ENCODE measurements around the gene PTPN14.

Gene PTPN14

GRCh38 chr1:214429951-214430770 is 121.2 kb downstream of the PTPN14 start:
- DNase-seq (ENCODE audit: low read depth in 2 of 2), result no peak

DNA sequence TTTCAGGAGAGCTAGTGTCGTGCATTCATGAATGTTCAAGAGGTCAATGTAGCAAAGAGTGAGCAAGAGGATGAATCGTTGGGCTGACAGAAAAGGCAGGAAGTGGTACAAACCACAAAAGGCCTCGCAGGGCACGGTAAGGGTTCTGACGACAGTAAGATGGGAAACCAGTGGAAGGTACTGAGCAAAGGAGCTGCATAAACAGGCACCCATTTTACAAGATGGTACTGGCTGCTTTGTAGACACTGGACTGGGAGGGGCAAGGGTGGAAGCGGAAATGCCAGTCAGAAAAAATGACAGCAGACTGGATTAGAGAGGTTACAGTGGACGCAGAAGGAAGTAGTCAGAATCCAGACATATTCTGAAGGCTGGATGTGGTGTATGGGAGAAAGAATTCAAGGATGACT is 123.5 kb downstream of the PTPN14 start:
- peak; percentile 26 to 36 for DNase-seq (ENCODE audit: low read depth in 2 of 2)

DNA sequence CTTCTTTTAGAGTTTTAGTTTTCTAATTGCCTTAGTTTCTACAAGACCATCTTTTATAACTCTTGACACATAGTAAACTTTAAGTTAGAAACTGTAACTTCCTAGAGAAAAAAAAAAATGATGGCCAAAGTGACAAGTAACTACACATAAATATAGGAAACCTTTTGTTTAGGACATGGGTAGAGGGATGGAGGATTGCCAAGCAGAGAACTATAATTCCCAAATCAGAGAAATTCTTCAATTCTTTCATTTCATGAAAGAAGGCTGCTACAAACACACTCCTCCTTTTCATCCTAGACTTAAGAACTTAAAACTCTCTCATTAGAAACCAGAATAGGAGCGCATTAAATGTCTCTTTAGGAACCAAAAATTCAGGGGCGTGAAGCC is 125.0 kb downstream of the PTPN14 start:
- DNase-seq (ENCODE audit: low read depth in 2 of 2), result no peak

- no peak for DNase-seq (ENCODE audit: low read depth in 2 of 2)
Measured at GRCh38 chr1:214425716-214426425, 125.5 kb downstream of the PTPN14 start.

DNA sequence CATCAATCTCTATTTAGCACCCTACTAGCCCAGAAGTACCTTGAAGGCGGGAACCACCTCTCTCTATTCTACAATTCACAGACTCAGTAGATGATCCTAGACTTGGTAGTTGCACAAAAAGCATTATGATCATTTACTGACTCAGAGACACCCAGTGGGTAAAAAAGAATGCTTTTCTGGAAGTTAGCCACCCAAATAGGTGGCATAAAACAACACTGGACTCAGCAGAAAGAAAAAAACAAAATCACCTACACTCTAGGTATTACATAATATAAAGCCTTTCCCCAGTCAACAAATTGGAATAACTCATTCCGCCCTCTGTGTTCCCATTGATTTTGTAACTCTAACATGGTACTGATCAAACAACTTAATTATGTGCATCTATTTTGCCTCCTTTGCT is 126.3 kb downstream of the PTPN14 start:
- no peak for DNase-seq (ENCODE audit: low read depth in 2 of 2)

GRCh38 chr1:214423045-214423444 is 128.4 kb downstream of the PTPN14 start:
- DNase-seq (ENCODE audit: low read depth in 2 of 2), result no peak

GRCh38 chr1:214422137-214422671 is 129.2 kb downstream of the PTPN14 start:
- no peak for DNase-seq (ENCODE audit: low read depth in 2 of 2)

GRCh38 chr1:214420833-214421232 is 130.6 kb downstream of the PTPN14 start:
- DNase-seq (ENCODE audit: low read depth in 2 of 2), result no peak

GRCh38 chr1:214420341-214420740 is 131.1 kb downstream of the PTPN14 start:
- no peak for DNase-seq (ENCODE audit: low read depth in 2 of 2)

DNA sequence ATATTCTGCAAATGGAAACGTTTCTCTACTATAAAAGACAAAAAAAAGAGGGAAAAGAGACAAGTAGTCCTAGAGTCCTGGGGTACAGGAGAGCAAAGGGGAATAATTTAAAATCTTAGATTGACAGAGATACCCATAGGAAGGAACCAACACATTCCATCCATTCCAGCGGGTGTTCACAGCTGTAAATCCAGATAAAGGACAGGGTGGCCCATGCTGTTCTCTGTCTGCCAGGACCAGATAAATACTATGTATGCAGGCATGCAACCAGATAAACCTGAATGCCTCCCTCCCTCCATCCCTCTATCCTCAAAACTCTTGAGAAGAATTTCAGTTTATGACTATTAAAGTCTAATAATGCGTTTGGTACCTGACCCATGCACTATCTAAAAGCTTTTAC is 131.8 kb downstream of the PTPN14 start:
- DNase-seq (ENCODE audit: low read depth in 2 of 2), result no peak

DNA sequence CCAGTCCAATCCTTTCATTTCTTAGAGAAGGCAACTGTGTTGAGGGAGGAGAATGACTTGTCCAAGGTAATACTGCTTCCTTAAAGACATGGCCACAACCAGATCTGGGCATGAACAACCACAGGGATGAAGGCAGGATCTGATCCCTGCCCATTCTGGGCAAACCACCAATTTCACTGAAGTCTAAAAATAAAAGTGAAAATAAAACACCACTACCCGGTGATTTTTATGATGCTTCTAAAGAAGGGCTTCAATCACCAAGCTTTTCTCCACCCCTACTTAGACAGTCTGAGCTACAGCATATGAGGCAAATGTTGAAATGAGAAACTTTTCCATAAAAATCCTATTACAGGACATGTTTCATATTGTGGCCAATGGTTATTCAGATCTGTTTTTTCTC is 133.0 kb downstream of the PTPN14 start:
- no peak for DNase-seq (ENCODE audit: low read depth in 2 of 2)

GRCh38 chr1:214417545-214418210 is 133.7 kb downstream of the PTPN14 start:
- DNase-seq (ENCODE audit: low read depth in 2 of 2), result no peak

- DNase-seq (ENCODE audit: low read depth in 2 of 2), result no peak
Measured at GRCh38 chr1:214416858-214417257, 134.5 kb downstream of the PTPN14 start.

DNA sequence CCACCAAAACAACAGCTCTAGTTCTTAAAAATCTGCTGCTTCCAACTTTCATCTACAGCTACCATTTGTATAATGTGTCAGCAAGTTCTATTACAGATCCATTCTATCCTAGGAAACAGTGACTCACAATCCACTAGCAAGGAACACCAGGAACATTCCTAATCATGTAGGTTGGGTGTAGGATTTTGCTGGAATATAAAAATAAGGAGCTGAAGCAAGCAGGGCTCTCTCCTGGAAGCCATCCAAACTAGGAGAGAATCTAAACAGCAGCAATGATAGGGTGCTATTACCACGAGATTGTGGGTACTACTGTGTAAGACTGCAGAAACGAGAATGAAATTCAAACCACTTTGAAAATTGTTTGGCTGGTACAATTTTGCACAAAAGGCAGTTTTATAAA is 135.0 kb downstream of the PTPN14 start:
- no peak for DNase-seq (ENCODE audit: low read depth in 2 of 2)

DNA sequence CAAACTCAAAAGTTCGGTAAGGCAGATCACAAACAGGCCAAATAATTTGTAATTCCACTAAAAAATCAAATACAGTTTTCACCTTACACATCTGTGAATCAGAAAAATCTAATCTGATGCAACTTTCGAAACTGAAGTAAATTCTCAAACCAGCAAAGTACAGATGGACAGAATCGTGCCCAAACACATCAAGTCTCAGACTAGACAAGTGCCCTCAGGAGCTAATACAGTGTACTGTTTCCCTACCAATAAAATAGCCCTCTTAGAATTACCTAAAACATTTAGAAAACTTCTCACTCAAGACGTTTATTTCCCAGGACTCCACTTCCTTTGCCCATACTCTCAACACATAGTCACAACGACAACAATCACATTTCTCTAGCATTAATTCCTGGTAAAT is 136.3 kb downstream of the PTPN14 start:
- DNase-seq (ENCODE audit: low read depth in 2 of 2), result no peak

- no peak for DNase-seq (ENCODE audit: low read depth in 2 of 2)
Measured at GRCh38 chr1:214414691-214415090, 136.7 kb downstream of the PTPN14 start.

GRCh38 chr1:214413315-214413714 is 138.1 kb downstream of the PTPN14 start:
- no peak for DNase-seq (ENCODE audit: low read depth in 2 of 2)

GRCh38 chr1:214404571-214405213 is 146.7 kb downstream of the PTPN14 start:
- no peak for DNase-seq (ENCODE audit: low read depth in 2 of 2)

DNA sequence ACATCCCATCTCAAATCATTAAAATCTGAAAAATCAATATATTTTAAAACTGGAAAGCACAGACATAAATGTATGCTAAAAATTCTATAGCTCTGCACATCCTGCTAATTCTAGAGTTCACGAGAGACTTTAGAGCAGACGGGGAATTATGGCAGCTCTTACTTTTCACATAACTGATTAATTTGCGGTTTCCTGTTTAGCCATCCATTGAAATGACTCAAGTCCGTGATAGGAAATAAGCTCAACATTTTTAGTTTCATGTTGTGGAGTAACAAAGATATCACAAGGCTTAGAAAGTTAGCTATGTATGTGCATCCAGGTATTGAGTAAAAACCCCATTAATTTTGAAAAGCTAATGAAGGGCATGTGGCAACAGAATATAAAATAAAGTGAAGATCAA is 147.2 kb downstream of the PTPN14 start:
- DNase-seq (ENCODE audit: low read depth in 2 of 2), result no peak

- no peak for DNase-seq (ENCODE audit: low read depth in 2 of 2)
Measured at GRCh38 chr1:214403431-214403830, 148.0 kb downstream of the PTPN14 start.

DNA sequence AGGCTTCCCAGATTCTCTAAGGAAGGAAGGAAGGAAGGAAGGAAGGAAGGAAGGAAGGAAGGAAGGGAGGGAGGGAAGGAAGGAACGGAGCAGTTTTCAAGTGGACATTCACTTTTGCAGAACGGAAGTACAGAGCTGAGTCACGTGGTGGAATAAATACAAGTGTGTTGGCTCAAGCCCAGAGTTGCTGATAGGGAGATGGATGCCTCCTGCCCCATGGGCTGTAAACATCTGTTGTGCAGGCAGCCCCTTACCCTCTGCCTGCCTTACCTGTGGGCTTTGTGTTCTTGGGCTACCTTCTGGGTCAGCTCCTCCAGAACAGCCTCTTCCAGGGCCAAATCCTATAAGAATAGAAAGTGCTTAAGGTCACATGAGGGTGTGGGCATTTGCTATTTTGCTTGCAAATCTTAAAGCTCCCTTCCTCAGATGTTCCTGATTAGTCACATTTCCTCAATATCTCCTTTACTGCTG is 148.8 kb downstream of the PTPN14 start:
- no peak for DNase-seq (ENCODE audit: low read depth in 2 of 2)

GRCh38 chr1:214401666-214402065 is 149.7 kb downstream of the PTPN14 start:
- no peak for DNase-seq (ENCODE audit: low read depth in 2 of 2)

All from stimulated activated CD8-positive, alpha-beta memory T cell treated with anti-CD3 and anti-CD28 coated beads, Interleukin-15, amount 100 ng/mL, for 4 hours (primary cell).